ENCODE results near the gene SLC28A3. TPM values are rescaled to one million over a fixed set of nuclear protein-coding genes. Genes with fewer than 3 reads are reported as not detected.

Gene SLC28A3
- total and polyA plus RNA-seq, 10 of the 15 experiments (the other 5 are each of a cell fraction or from before 2014, with no cell fraction given): 0.03 to 0.39 (median 0.07) TPM; not detected in 2

DNA sequence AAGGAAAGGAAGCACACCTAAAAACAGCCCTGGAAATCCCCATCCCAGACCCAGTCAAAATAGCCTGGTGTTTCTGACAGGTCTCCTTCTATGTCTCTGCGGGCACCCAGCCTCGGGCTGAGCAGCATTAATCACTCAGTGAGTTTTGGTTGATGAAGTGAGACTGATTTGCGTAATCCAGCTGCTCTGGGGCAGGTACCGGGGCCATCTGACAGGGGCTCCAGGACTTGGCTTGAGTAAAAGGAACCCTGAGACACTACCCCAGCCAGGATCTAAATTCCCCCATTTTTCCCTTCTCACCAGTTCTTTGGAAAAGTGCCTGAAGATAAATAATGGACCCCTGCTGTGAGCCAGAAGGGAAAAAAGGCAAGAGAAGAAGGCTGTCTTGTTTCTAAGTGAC lies 596 bp downstream of the SLC28A3 start:
- H3K79me2 ChIP-seq (ENCODE audit: control insufficient read depth, insufficient read depth, low read length): no peaks in the 10 kb centered on the region
- no peaks in the 10 kb centered on the region for H4K20me1 ChIP-seq (ENCODE audit: control insufficient read depth, insufficient read depth)
- FAIRE-seq (no peak), DNase-seq (ENCODE audit: low read depth, low spot score) (no peak), ATAC-seq (peak; percentile 50)
- ChIA-PET CTCF (no interaction called here), POLR2A (no interaction called here), SMC1A (ENCODE audit: uncharacterized antibody, unreplicated experiment) (no interaction called here), RAD21 (ENCODE audit: unreplicated experiment) (no interaction called here)
- no peaks in the 10 kb centered on the region for H3K9me3 ChIP-seq (replicated peaks; ENCODE audit: control insufficient read depth, insufficient read depth, low read length)
- H2AFZ ChIP-seq (ENCODE audit: control insufficient read depth, low read depth, low read length): no peak overlapping the region
- intact Hi-C loops (cut with micrococcal nuclease; ENCODE audit: unreplicated experiment) (no loop called here), in situ Hi-C loops (cut with MboI) (no loop called here)
- H3K4me2 ChIP-seq (ENCODE audit: control insufficient read depth, insufficient read depth): no peak overlapping the region
- H3K27me3 ChIP-seq (replicated peaks in 1 of 2; ENCODE audit: control insufficient read depth in 2 of 2, insufficient read depth in 2 of 2, low read length in 1 of 2): peaks cover 0 to 3% of the 10 kb centered on the region in 2 experiments; a peak in 1 of 4 replicates
- H3K27ac ChIP-seq (ENCODE audit: control insufficient read depth, insufficient read depth): no peak overlapping the region
- no TSS peak for BruUV-seq (replicated peaks)
- 12% methylated on average over 4 of the region's 4 CpGs for WGBS (ENCODE audit: insufficient coverage, insufficient replicate concordance, low lambda C conversion rate, missing lambda C conversion rate)
- no peak overlapping the region for H3K4me3 ChIP-seq
- TF ChIP-seq, protein P1, sequence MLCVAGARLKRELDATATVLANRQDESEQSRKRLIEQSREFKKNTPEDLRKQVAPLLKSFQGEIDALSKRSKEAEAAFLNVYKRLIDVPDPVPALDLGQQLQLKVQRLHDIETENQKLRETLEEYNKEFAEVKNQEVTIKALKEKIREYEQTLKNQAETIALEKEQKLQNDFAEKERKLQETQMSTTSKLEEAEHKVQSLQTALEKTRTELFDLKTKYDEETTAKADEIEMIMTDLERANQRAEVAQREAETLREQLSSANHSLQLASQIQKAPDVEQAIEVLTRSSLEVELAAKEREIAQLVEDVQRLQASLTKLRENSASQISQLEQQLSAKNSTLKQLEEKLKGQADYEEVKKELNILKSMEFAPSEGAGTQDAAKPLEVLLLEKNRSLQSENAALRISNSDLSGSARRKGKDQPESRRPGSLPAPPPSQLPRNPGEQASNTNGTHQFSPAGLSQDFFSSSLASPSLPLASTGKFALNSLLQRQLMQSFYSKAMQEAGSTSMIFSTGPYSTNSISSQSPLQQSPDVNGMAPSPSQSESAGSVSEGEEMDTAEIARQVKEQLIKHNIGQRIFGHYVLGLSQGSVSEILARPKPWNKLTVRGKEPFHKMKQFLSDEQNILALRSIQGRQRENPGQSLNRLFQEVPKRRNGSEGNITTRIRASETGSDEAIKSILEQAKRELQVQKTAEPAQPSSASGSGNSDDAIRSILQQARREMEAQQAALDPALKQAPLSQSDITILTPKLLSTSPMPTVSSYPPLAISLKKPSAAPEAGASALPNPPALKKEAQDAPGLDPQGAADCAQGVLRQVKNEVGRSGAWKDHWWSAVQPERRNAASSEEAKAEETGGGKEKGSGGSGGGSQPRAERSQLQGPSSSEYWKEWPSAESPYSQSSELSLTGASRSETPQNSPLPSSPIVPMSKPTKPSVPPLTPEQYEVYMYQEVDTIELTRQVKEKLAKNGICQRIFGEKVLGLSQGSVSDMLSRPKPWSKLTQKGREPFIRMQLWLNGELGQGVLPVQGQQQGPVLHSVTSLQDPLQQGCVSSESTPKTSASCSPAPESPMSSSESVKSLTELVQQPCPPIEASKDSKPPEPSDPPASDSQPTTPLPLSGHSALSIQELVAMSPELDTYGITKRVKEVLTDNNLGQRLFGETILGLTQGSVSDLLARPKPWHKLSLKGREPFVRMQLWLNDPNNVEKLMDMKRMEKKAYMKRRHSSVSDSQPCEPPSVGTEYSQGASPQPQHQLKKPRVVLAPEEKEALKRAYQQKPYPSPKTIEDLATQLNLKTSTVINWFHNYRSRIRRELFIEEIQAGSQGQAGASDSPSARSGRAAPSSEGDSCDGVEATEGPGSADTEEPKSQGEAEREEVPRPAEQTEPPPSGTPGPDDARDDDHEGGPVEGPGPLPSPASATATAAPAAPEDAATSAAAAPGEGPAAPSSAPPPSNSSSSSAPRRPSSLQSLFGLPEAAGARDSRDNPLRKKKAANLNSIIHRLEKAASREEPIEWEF (IDR thresholded peaks at IDR 0.05; ENCODE audit: insufficient replicate concordance, low read depth, low read length): no peak
- TF ChIP-seq, protein P2, sequence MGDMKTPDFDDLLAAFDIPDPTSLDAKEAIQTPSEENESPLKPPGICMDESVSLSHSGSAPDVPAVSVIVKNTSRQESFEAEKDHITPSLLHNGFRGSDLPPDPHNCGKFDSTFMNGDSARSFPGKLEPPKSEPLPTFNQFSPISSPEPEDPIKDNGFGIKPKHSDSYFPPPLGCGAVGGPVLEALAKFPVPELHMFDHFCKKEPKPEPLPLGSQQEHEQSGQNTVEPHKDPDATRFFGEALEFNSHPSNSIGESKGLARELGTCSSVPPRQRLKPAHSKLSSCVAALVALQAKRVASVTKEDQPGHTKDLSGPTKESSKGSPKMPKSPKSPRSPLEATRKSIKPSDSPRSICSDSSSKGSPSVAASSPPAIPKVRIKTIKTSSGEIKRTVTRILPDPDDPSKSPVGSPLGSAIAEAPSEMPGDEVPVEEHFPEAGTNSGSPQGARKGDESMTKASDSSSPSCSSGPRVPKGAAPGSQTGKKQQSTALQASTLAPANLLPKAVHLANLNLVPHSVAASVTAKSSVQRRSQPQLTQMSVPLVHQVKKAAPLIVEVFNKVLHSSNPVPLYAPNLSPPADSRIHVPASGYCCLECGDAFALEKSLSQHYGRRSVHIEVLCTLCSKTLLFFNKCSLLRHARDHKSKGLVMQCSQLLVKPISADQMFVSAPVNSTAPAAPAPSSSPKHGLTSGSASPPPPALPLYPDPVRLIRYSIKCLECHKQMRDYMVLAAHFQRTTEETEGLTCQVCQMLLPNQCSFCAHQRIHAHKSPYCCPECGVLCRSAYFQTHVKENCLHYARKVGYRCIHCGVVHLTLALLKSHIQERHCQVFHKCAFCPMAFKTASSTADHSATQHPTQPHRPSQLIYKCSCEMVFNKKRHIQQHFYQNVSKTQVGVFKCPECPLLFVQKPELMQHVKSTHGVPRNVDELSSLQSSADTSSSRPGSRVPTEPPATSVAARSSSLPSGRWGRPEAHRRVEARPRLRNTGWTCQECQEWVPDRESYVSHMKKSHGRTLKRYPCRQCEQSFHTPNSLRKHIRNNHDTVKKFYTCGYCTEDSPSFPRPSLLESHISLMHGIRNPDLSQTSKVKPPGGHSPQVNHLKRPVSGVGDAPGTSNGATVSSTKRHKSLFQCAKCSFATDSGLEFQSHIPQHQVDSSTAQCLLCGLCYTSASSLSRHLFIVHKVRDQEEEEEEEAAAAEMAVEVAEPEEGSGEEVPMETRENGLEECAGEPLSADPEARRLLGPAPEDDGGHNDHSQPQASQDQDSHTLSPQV (IDR thresholded peaks at IDR 0.05): no peak
- no peak for TF ChIP-seq JUND (IDR thresholded peaks at IDR 0.05; ENCODE audit: low read depth, low read length)
- no peaks in the 10 kb centered on the region for H3K4me1 ChIP-seq (ENCODE audit: control insufficient read depth, insufficient read depth, low read length)
- no peaks in the 10 kb centered on the region for H3K36me3 ChIP-seq (ENCODE audit: control insufficient read depth in 2 of 2, insufficient read depth in 2 of 2, low read length in 1 of 2)
- no peak overlapping the region for H3K9ac ChIP-seq (ENCODE audit: control insufficient read depth, insufficient read depth, low read length)

All from GM12878 (cell line).